ENCODE data around the gene ARF6.
"Not testable (repeated sequence)": the region's sequence is repeated elsewhere in the genome, so short reads cannot be mapped to it uniquely, and the experiment has no call there.

The ARF6 gene

GRCh38 chr14:49898485-49898884 lies 5.6 kb downstream of the ARF6 start:
- Histone ChIP-seq H2AFZ (ENCODE audit: low read depth) (no peak overlapping the region), H3K27me3 (ENCODE audit: insufficient read depth, low read depth) (no peaks in the 10 kb centered on the region), H3K4me1 (ENCODE audit: low read depth, poor library complexity, severe bottlenecking) (peaks cover 25% of the 10 kb centered on the region), H3K4me2 (0 out of 2 replicates have a peak overlapping the region, but pooled peaks have one; percentile 13), H3K4me3 (IDR thresholded peaks at IDR 0.05; ENCODE audit: insufficient read depth, low read depth, low read length) (no peak overlapping the region), H3K79me2 (ENCODE audit: insufficient read depth, low read depth) (peaks cover 54% of the 10 kb centered on the region), H3K27ac (no peak overlapping the region), H3K36me3 (ENCODE audit: insufficient read depth) (0 out of 2 replicates have a peak, but pooled peaks cover 2% of the 10 kb centered on the region), H3K9ac (no peak overlapping the region), H4K20me1 (ENCODE audit: insufficient read depth) (peaks cover 18% of the 10 kb centered on the region)
- TF ChIP-seq CTCF (conservative IDR thresholded peaks at IDR 0.05; ENCODE audit: low read depth, low read length): no peak

GRCh38 chr14:49900973-49901372 lies 8.1 kb downstream of the ARF6 start:
- no peak overlapping the region for H3K9ac ChIP-seq
- peaks cover 5% of the 10 kb centered on the region; the same call in 1 of the 2 replicates for H4K20me1 ChIP-seq (ENCODE audit: insufficient read depth)
- no peak overlapping the region for H3K4me3 ChIP-seq (IDR thresholded peaks at IDR 0.05; ENCODE audit: insufficient read depth, low read depth, low read length)
- H3K79me2 ChIP-seq (ENCODE audit: insufficient read depth, low read depth): peaks cover 29% of the 10 kb centered on the region
- H3K4me2 ChIP-seq: no peak overlapping the region
- H3K27me3 ChIP-seq (ENCODE audit: insufficient read depth, low read depth): no peaks in the 10 kb centered on the region
- no peak overlapping the region for H2AFZ ChIP-seq (ENCODE audit: low read depth)
- no peaks in the 10 kb centered on the region for H3K36me3 ChIP-seq (ENCODE audit: insufficient read depth)
- peaks cover 25% of the 10 kb centered on the region for H3K4me1 ChIP-seq (ENCODE audit: low read depth, poor library complexity, severe bottlenecking)
- TF ChIP-seq CTCF (conservative IDR thresholded peaks at IDR 0.05; ENCODE audit: low read depth, low read length): no peak
- H3K27ac ChIP-seq: no peak overlapping the region

- not testable (repeated sequence) for H4K20me1 ChIP-seq (ENCODE audit: insufficient read depth); H3K36me3 ChIP-seq (ENCODE audit: insufficient read depth); H2AFZ ChIP-seq (ENCODE audit: low read depth); H3K9ac ChIP-seq; H3K4me3 ChIP-seq (IDR thresholded peaks at IDR 0.05; ENCODE audit: insufficient read depth, low read depth, low read length); H3K4me1 ChIP-seq (ENCODE audit: low read depth, poor library complexity, severe bottlenecking); H3K4me2 ChIP-seq; H3K27ac ChIP-seq; H3K27me3 ChIP-seq (ENCODE audit: insufficient read depth, low read depth)
- peaks cover 11% of the 10 kb centered on the region; the same call in 1 of the 2 replicates for H3K79me2 ChIP-seq (ENCODE audit: insufficient read depth, low read depth)
Measured at GRCh38 chr14:49902679-49903246, 9.9 kb downstream of the ARF6 start.

- no peak overlapping the region for H3K27ac ChIP-seq
- H4K20me1 ChIP-seq (ENCODE audit: insufficient read depth): no peaks in the 10 kb centered on the region
- no peak for TF ChIP-seq CTCF (conservative IDR thresholded peaks at IDR 0.05; ENCODE audit: low read depth, low read length)
- H3K36me3 ChIP-seq (ENCODE audit: insufficient read depth): no peaks in the 10 kb centered on the region
- H3K4me2 ChIP-seq: no peak overlapping the region
- no peak overlapping the region for H2AFZ ChIP-seq (ENCODE audit: low read depth)
- no peak overlapping the region for H3K9ac ChIP-seq
- no peaks in the 10 kb centered on the region for H3K4me1 ChIP-seq (ENCODE audit: low read depth, poor library complexity, severe bottlenecking)
- H3K4me3 ChIP-seq (IDR thresholded peaks at IDR 0.05; ENCODE audit: insufficient read depth, low read depth, low read length): no peak overlapping the region
- H3K27me3 ChIP-seq (ENCODE audit: insufficient read depth, low read depth): no peaks in the 10 kb centered on the region
- H3K79me2 ChIP-seq (ENCODE audit: insufficient read depth, low read depth): no peaks in the 10 kb centered on the region
Measured at GRCh38 chr14:49904270-49904669, 11.4 kb downstream of the ARF6 start.

- Histone ChIP-seq H3K4me2 (no peak overlapping the region), H3K79me2 (ENCODE audit: insufficient read depth, low read depth) (no peaks in the 10 kb centered on the region), H3K36me3 (ENCODE audit: insufficient read depth) (no peaks in the 10 kb centered on the region), H3K9ac (no peak overlapping the region), H3K4me3 (IDR thresholded peaks at IDR 0.05; ENCODE audit: insufficient read depth, low read depth, low read length) (no peak overlapping the region), H3K27me3 (ENCODE audit: insufficient read depth, low read depth) (no peaks in the 10 kb centered on the region), H3K4me1 (ENCODE audit: low read depth, poor library complexity, severe bottlenecking) (no peaks in the 10 kb centered on the region), H3K27ac (no peak overlapping the region), H2AFZ (ENCODE audit: low read depth) (no peak overlapping the region), H4K20me1 (ENCODE audit: insufficient read depth) (no peaks in the 10 kb centered on the region)
- no peak for TF ChIP-seq CTCF (conservative IDR thresholded peaks at IDR 0.05; ENCODE audit: low read depth, low read length)
Measured at GRCh38 chr14:49905989-49906388, 13.1 kb downstream of the ARF6 start.

Measured in KMS-11 (cell line).